NCI-H2227 treated with DMSO at 0.1 percent for 48 hours (cell line): Measurements from ENCODE around the gene ZNF391.
"Not testable (repeated sequence)": the region's sequence is repeated elsewhere in the genome, so short reads cannot be mapped to it uniquely, and the experiment has no call there.

Experiments
- DNase-seq: peaks from one replicate; lab custom pipeline; 2025; lab: John Stamatoyannopoulos, UW

ZNF391 gene

GRCh38 chr6:27422651-27423332 is 34.2 kb downstream of the ZNF391 start:
- peak; percentile 45 for DNase-seq

DNA sequence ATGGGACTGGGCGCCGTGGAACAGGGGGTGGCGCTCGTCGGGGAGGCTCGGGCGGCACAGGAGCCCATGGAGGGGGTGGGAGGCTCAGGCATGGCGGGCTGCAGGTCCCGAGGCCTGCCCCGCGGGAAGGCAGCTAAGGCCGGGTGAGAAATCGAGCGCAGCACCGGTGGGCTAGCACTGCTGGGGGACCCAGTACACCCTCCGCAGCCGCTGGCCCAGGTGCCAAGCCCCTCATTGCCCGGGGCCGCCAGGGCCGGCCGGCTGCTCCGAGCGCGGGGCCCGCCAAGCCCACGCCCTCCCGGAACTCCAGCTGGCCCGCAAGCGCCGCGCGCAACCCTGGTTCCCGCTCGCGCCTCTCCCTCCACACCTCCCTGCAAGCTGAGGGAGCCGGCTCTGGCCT is 36.3 kb downstream of the ZNF391 start:
- DNase-seq, result not testable (repeated sequence)

DNA sequence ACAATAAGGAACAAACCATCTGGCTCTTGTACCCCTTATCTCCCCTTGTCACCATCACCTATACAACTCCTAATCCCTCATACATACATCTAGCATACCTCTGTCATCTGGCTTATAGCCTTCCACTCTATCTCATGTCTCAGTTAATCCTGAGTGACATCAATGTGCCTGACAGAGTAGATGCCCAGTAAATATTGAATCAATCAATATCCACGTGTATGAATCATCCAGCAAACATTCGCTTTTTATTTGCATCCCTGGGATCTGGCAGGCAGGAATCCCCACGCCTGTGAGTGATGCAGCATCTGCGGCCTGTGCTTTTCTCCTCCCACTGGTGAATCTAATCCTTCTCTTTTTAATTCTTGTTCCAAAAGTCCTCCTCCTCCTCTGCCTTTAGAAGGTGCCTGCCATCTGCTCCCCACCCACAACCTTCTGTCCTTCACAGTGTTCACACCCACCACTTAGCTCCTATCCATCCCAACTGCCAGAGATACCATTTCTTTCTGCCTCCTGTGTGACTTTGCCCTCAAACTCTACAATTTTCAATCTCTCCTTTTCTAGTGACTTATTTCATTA is 37.6 kb downstream of the ZNF391 start:
- DNase-seq, result no peak

DNA sequence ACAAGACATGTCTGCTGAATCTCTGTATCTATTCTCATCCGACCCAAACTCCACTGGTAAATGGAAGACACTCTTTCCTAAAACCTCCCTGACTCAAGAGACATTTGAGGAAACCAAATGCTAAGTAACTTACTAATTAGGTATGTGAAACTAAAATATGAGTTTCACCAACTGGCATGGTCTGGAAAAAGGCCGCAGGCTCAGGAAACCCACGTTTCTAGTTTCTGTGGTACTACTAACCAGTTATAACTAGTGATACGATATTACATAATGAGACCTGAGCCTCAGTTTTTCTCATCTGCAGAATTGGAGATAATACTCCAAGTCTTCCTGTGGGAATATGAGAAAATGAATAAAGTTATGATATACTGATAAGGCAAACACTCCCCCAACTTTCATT is 39.9 kb downstream of the ZNF391 start:
- DNase-seq, result no peak

DNA sequence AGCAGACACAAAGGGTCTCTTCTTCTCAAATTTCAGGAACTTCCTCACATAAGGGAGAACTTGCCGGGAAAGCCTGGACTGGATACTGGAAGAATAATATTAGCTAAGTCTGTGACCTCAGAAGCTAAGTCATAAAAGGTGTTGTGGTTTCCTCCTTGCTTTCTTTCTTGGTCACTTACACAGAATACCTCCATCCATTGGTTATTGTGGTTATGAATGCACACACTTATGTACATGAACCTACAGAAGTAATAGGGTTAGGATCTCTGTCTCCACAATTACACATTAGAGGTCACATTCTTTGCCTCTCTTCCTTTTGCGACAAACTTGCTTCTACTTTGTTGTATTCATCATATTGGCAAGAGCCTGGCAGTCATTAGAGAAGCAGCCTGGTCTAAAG is 40.4 kb downstream of the ZNF391 start:
- no peak for DNase-seq

- DNase-seq, result no peak
Observed at GRCh38 chr6:27433714-27434113, 45.2 kb downstream of the ZNF391 start.

DNA sequence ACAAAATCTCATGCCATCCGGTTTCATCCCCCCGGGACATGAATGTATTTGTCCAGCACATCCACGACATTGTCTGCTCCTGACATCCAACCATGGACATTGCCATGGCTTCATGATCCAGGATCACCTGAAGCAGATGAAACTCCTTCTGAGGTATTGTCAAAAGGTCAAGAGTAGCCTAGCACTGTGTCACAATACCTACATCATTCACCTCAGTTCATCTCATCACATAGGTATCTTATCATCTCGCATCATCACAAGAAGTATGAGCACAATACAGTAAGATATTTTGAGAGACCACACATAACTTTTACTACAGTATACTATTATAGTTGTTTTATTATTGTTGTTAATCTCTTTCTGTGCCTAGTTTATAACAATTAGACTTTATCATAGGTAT is 50.8 kb downstream of the ZNF391 start:
- DNase-seq, result no peak

DNA sequence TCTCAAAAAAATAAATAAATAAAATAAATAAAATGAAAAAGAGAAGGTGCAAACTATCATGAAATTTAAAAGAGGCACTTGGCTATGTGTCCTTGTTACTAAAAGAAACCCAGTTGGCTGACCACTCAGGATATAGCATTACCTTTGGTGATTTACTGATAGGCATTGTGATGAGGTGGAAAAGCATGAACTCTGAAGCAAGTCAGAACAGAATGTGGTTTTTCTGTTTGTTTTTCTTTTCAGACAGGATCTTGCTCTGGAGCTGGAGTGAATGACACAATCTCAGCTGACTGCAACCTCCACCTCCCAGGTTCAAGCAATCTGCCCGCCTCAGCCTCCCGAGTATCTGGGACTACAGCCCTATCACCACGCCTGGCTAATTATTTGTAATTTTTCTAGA is 52.4 kb downstream of the ZNF391 start:
- no peak for DNase-seq

GRCh38 chr6:27442932-27443331 is 54.4 kb downstream of the ZNF391 start:
- DNase-seq, result no peak

DNA sequence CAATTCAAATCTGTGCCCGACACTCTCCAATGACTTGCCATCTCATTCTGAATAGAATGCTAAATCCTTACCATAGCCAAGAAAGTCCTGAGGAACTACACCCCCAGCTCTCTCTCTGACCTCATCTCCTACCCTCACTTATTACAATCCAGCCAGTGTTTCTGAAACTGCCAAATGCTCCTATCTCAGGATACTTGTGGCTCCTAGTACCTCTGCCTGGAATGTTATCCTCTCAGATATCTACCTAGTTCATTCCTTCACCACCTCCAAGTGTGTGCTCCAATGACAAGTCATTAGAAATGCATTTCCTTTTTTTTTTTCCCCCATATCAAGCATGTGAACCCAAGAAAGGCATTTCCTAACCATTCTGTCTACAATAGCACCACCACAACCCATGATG is 59.9 kb downstream of the ZNF391 start:
- no peak for DNase-seq

DNA sequence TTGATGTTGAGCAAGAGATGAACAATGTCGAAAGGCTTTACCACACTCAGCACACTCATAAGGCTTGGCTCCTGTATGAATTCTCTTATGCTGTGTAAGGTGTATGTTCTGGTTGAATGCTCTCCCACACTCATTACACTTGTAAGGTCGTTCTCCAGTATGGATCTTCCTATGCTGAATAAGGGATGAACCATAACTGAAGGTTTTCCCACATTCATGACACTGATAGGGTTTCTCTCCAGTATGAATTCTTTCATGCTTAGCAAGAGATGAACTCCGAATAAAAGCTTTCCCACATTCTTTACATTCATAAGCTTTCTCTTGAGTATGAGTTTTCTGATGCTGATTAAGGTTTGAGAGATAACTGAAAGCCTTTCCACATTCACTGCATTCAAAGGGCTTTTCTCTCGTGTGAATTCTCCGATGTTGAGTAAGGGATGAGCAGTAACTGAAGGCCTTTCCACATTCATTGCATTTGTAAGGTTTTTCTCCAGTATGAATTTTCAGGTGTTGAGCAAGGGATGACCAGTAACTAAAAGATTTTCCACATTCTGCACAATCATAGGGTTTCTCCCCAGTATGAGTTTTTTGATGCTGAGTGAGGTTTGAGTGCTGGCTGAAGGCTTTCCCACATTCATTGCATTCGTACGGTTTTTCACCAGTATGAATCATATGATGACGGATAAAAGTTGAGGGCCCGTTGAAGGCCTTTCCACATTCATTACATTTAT is 63.3 kb downstream of the ZNF391 start:
- no peak for DNase-seq

- DNase-seq, result no peak
Observed at GRCh38 chr6:27452496-27452897, 63.9 kb downstream of the ZNF391 start.
